Measurements from ENCODE around the gene ITGB4. TPM values are rescaled to one million over a fixed set of nuclear protein-coding genes. Genes with fewer than 3 reads are reported as not detected.

The ITGB4 gene
- 88.7 to 126 TPM (median 108 TPM) in 5 replicates for total RNA-seq (2022; extraction: Qiagen RNA extraction)

GRCh38 chr17:75720656-75721462, at the start of gene ITGB4:
Gene ITGB4, plus strand, starts transcription at chr17:75721459. Its CDS starts 3,245 bp downstream, at chr17:75724704.

DNA sequence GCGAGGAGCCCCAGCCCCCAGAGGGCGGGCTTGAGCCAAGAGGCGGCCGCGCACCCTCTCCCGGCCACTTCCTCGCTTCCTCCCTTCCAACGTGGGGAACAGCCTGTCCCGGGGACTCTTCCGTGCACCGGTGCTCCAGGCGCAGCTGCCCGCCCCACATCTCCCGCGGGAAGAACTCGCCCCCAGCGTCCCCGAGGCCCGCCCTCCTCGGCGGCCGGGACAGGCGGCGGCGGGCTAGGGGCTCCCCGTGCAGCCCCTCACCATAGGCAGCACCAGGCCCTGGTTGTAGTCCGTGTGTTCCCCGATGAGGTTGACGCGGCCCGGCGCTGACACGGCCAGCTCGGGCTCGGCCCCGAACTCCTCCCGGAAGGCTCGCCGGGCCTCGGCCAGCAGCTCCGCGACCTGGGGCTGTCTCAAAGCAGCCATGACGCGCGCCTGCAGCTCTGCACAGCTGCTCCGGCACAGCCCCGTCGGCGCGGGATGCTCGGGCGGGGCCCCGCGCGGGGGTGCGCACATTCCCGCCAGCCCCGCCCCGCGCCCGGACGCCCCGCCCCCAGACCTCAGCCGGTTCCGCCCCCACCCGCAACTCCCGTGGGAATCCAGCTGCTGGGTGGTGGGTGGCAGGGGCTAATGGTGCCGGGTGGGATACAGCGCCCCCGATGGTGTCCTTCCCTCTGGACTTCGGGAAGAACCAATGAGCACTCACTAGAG, 43.6 kb downstream of the ITGB4 start, which contains the start of gene GALK1:
TSS of gene GALK1 (minus strand) at position 482 of the 711 bp plus-strand sequence. CDS start at position 426, 56 bp downstream.

DNA sequence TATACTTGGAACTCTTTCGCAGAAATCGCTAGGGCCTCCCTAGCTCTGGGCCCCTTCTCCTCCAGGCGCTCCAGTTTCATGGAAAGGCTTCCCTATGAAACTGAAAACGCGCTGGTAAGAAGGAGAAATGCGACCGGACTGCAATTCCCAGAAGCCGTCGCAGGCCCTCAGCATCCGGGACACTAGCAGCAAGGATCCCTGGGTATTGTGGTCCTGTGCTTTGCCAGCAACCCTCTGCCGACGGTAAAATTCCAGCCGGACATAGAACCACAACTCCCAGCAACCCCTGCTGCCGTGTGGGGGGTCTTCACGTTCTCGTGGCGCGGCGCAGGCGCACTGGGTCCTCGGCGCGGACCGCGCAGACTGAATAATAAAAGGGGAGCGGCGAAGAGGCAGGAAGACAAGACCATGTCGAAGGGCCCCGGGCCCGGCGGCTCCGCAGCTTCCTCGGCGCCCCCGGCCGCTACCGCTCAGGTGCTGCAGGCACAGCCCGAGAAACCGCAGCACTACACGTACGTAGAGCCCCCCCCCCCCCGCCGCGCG, 63.3 kb downstream of the ITGB4 start, which contains the start of gene UNK:
TSS of gene UNK (plus strand) at position 334 of the 543 bp plus-strand sequence. CDS start at position 409, 75 bp downstream.

Other genes with a start within 250 kb of the ITGB4 start
- gene CASKIN2, start 205.9 kb upstream of the ITGB4 start, total RNA-seq (2022; extraction: Qiagen RNA extraction), result 9.0 to 13.3 TPM (median 10.1 TPM) in 5 replicates
- gene TSEN54, start 204.9 kb upstream of the ITGB4 start, total RNA-seq (2022; extraction: Qiagen RNA extraction), result 29.6 to 42.0 TPM (median 40.4 TPM) in 5 replicates
- gene LLGL2, start 195.8 kb upstream of the ITGB4 start, total RNA-seq (2022; extraction: Qiagen RNA extraction), result 20.2 to 35.0 TPM (median 30.2 TPM) in 5 replicates
- gene MYO15B, start 133.7 kb upstream of the ITGB4 start, total RNA-seq (2022; extraction: Qiagen RNA extraction), result 34.1 to 57.1 TPM (median 45.1 TPM) in 5 replicates
- gene SMIM5, start 88.0 kb upstream of the ITGB4 start, total RNA-seq (2022; extraction: Qiagen RNA extraction), result 0.59 to 1.1 TPM (median 0.89 TPM) in 5 replicates
- 27.0 to 29.2 TPM (median 28.4 TPM) in 5 replicates for gene RECQL5, start 54.3 kb upstream of the ITGB4 start, total RNA-seq (2022; extraction: Qiagen RNA extraction)
- 116 to 146 TPM (median 124 TPM) in 5 replicates for gene SAP30BP, start 54.1 kb upstream of the ITGB4 start, total RNA-seq (2022; extraction: Qiagen RNA extraction)
- gene GALK1, start 43.7 kb downstream of the ITGB4 start, total RNA-seq (2022; extraction: Qiagen RNA extraction), result 56.1 to 85.9 TPM (median 74.7 TPM) in 5 replicates
- gene UNK, start 63.3 kb downstream of the ITGB4 start, total RNA-seq (2022; extraction: Qiagen RNA extraction), result 23.3 to 29.5 TPM (median 28.0 TPM) in 5 replicates
- 5.0 to 6.8 TPM (median 5.9 TPM) in 5 replicates for gene UNC13D, start 122.9 kb downstream of the ITGB4 start, total RNA-seq (2022; extraction: Qiagen RNA extraction)
- 78.8 to 101 TPM (median 86.8 TPM) in 5 replicates for gene WBP2, start 133.9 kb downstream of the ITGB4 start, total RNA-seq (2022; extraction: Qiagen RNA extraction)
- gene TRIM47, start 157.1 kb downstream of the ITGB4 start, total RNA-seq (2022; extraction: Qiagen RNA extraction), result 134 to 188 TPM (median 179 TPM) in 5 replicates
- 31.1 to 41.1 TPM (median 35.9 TPM) in 5 replicates for gene TRIM65, start 175.5 kb downstream of the ITGB4 start, total RNA-seq (2022; extraction: Qiagen RNA extraction)
- 90.5 to 127 TPM (median 118 TPM) in 5 replicates for gene MRPL38, start 183.4 kb downstream of the ITGB4 start, total RNA-seq (2022; extraction: Qiagen RNA extraction)
- 5.8 to 8.8 TPM (median 7.4 TPM) in 5 replicates for gene FBF1, start 219.6 kb downstream of the ITGB4 start, total RNA-seq (2022; extraction: Qiagen RNA extraction)

Measured in A549 treated with Hydrocortisone at 1 μM for 4 hours (cell line).